Colon (tissue), 2 donors: Measurements from ENCODE around the gene RNASE13.
"Not testable (repeated sequence)": the region's sequence is repeated elsewhere in the genome, so short reads cannot be mapped to it uniquely, and the experiment has no call there.

Source experiments
- FAIRE-seq: peaks from 2 replicates; lab custom pipeline; 2012; peaks lifted over from hg19 to GRCh38; lab: Jason Lieb, UNC
- donor health status: control.
- donor health status: control.

Gene RNASE13

GRCh38 chr14:21041676-21042433 is 7.2 kb upstream of the RNASE13 start, which contains the start of gene RNASE7:
TSS of gene RNASE7 (plus strand) at chr14:21042362. CDS start at chr14:21042993, 631 bp downstream.
- no peak for FAIRE-seq

- FAIRE-seq: not testable (repeated sequence)
These were observed 6.3 kb upstream of the RNASE13 start for GRCh38 chr14:21040941-21041340.

DNA sequence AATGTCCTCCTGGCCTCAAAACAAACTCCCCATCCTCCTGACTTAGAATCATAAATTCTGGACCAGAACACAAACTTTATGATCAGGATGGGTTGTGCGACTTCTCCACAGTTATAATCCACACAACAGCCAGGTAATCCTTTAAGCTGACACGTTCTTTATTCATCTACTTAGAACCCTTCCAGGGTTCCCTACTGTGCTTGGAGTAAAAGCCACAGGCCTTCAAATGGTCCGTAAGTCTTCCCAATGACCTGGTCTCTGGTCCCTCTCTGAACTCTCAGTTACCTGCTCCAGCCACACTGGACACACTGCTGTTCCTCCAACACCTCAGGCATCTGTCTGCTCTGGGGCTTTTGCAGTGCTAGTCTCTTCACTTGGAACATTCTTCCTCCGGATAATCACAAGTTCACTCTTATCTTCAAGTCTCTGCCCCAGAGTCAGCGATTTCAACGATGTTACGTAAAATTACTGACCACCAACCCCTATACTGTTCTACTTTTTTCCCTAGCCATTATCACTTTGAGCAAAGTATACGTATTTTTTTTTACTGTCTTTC is 5.8 kb upstream of the RNASE13 start:
- no peak for FAIRE-seq

DNA sequence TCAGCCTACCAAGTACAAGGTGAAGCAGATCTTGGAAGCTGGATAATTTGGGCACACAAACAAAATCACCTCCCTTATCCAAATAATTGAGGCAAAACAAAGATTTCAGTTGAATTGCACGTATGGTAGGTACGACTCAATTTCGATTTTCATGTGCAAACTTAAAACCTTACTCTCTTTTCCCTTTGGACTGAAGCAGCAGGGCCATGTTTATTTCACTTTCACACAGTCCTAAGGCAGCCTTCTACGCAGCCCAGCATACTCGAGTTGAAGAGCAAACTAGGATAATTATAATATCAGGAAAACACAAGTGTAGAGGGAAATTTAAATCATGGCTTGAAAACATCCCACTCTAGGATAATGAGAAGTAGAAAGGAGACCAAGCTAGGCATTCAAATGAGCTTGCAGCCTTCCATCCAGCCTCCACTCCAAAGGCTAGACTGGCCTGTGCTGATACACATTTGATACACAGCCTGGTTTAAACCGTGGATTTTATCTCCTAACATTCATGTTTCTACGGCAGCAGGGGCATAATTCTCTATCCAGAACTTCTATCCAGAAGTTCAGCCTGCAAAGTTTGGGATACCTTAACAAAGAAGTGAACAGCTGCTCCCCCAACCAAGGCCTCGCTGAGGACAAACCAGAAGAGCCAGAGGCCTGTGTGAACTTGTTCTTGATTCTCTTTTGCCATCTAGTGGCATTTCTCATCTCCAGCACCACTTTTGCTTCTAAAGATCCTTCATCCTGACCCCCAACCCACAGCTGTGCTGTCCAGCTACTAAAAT is 5.2 kb upstream of the RNASE13 start:
- FAIRE-seq: no peak

DNA sequence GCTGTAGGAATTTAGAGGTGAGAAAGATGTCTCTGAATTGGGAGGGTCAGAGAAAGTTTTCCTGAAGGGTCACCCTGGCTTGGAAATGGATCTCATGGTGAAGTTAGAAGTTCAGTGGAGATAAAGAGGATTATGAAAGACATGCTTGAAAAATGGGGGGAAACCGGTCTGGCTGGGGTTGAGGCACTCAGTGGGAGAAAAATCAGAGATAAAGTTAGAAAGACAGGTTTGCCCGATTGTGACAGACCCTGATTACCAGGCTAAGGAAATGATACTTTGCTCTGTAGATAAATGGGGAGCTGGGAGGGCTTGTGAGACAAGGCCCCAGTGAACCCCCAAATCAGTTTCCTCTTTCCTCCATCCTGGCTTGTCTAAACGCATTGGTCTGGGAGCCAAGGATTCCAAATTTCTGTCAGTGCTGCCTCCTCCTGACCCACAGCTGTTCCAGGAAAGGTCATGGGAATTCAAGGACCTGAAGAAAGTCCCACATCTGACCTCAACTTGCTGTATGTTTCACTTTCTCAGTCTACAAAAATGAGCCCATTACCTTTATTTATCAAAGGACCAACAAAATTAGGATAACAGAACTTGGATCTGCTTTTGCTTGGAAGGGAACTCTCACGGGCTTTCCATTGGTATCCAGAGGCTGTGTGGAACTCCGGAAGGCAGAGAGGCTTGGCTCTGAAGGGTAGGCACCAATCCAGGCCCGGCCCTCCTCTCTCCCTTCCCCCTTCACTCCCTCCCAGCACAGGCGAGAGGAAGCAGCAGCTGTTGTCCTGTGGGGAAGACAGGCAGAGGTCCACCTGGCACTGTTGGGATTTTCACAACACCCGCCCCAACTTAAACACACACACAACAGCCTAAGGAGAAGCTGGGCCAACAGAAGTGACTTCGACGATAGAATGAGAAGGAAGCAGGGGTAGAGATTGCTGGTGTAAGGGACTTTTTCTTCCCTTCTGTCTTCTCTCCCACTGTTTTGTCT is 4.1 kb upstream of the RNASE13 start:
- FAIRE-seq: no peak

DNA sequence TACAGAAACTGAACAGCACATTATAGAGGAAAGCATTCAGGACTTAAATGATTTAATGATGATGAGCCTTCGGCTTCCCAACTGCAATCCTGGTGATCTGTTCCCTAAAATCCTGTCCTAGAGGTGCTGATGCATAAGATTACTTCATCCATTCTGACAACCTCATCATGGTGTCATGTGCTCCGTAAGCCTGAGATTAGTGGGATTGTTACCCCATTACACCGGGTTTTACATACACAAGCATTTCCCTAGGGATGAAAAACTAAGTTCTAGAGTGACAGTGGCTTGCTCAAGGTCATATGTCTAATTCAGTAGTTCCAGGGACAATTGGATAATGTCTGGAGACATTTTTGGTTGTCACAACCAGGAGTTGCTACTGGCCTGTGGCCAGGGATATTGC is 2.5 kb upstream of the RNASE13 start:
- FAIRE-seq: no peak

GRCh38 chr14:21036751-21037150 is 2.1 kb upstream of the RNASE13 start:
- FAIRE-seq: no peak

DNA sequence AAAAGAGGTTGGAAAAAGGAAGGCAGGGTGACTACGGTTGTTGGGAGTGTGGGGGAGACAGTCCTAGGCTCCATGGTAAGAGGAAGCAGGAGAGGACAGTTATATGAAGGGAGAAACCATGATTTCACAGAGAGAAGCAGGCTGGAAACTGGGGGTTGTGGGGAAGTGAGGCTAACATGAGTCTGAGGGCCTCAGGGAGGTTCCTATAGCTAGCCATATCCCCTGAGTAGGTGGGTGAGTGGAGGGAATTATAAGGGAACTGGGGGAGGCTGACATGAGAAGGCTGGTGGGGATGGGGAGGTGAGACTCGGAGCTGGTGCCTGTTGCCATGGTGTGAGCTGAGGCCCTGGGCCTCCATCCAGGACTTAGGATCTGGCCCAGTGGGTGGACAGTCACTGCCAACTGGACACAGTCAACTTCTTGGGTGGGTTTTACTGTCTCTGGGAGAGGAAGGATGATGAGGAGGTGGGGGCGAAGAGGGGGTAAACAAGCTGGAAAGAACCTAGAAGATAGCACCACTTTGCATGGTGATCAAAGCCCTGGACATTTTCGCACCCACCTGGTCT is 1.4 kb downstream of the RNASE13 start:
- FAIRE-seq: no peak

DNA sequence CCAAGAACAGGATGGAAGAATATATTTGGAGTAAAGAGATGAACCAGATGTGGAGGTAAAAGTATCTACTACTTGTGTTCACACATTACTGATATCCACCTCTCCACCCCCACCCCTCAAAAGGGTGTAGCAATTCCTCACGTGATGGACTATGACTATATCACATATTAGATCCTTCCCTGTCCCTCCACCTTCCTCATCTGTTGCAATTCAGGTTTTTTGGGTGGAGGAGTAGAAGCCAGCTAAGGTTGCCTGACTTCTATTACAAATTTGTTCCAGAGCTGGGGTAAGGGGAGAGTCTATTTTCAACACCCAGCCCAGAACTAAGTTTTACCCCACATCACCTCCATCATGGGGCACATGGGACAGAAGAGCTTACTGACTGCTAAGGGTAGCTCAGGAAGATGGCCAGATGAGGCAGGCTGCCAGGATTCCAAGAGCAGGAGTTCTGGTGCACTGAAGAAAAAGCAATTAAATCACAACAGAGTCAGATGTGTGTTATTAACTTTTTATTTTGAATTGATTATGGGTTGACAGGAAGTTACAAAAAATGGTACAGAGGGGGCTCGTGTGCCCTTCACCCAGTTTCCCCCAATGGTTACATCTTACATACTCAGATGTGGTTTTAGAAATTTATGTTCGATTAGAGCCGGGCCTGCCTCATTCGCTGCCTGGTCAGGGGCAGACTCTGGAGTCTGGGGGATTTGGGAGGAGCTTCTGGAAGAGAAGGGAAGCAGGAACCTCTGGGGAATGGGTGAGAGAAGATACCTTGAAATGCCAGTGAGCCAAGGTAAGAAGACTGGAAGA is 2.1 kb downstream of the RNASE13 start:
- FAIRE-seq: no peak

- no peak for FAIRE-seq
These were observed 4.1 kb downstream of the RNASE13 start for GRCh38 chr14:21030531-21030930.

DNA sequence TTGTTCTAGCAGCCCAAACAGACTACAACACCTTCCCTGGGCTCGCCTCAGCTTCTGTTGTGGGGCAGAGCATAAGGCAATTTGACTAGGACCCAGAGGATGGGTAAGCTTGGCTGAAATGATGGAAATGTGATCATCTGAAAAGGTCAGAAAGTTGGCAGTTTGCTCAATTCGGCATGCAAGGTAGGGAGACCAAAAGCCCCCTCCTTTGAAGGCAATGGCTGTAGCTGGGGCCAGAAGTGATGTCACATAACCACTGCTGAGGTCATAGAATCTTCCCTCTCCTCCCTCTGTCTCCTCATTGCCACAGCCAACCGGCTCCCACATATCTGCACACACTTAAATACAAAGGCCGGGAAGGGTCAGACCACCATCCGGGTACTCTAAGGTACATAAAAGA is 4.7 kb downstream of the RNASE13 start, which contains the start of gene TPPP2:
TPPP2 (plus strand) TSS at position 301 of the 400 bp plus-strand sequence. CDS start 365 bp downstream, outside the sequence.
- FAIRE-seq: no peak

GRCh38 chr14:21026988-21027315 is 7.7 kb downstream of the RNASE13 start:
- FAIRE-seq: no peak

DNA sequence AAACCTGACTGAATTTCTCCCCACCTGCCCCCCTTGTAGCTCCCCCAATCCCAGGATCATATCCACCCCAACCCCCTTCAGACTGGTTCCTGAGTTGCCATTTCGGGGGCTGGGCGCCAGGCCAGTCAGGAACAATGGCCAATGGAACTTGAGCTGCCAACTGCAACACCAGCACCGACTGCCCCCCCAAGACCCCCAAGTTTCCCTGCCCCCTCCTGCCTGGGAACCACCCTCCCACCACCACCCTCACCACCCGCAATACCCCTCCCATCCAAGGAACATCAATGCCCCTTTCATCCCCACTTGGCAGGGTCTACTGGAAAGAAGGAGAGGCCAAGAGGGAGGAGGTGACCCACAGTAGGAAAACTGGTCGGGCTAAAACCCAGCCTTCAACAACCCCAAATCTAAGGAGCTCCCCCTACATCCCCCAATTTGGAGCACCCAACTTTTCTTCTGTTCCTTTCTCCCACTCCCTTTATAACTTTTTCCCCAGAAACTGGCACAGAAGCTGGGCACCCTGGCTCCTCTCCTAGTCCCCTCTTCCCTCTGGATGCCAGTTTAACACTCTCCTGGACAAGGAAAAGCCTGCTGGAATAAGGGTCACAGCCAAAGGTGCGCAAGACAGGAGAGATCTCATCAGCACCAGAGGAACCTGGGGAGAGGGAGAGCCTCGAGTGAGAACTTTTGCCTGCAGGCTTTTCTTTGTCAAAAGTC is 8.2 kb downstream of the RNASE13 start:
- FAIRE-seq: no peak

DNA sequence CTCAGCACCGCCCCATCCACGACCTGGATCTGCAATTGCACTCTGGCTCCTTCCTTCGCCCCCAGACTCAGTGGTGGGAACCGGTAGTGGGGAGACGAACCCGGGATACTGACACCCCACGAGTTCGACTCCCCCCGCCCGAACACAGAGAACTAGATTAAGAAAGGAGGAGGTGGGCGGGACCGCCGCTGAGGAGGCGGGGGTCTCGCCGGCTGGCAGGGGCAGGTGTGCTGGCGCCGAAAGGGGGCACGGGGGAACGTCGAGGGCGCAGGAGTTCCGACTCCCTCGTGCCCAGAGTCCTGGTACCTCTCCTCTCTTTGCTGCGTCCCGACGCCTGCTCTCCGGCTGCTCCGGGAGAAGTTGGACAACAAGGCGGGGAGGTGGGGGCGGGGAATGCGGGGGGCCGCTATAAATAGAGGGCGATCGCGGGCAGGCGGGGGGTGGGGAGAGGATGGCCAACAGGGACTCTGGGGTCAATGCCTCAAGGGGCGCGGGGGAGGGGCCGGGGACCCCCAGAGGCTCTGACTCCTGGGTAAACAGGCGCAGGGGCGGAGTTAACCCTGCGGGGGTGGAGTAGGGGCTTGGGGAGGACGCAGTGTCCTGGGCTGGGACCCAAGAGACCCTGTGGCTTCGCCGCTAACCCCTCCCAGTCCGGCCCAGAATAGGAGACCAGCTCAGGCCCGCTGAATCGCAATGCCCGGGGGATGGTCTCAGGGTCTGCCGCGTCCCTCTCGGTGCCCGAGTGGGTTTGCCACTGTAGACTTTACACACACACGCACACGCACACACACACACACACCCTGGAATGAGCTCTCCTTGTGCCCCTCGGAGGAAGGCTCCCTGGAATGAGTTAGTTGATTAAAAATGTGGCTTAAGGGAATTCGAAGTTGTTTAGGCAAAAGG is 9.0 kb downstream of the RNASE13 start:
- no peak for FAIRE-seq

- FAIRE-seq: no peak
These were observed 9.8 kb downstream of the RNASE13 start, which contains the start of gene NDRG2 for GRCh38 chr14:21024585-21025370. TSS of gene NDRG2 (minus strand) at chr14:21025061. CDS start at chr14:21023315, 1,746 bp downstream.

DNA sequence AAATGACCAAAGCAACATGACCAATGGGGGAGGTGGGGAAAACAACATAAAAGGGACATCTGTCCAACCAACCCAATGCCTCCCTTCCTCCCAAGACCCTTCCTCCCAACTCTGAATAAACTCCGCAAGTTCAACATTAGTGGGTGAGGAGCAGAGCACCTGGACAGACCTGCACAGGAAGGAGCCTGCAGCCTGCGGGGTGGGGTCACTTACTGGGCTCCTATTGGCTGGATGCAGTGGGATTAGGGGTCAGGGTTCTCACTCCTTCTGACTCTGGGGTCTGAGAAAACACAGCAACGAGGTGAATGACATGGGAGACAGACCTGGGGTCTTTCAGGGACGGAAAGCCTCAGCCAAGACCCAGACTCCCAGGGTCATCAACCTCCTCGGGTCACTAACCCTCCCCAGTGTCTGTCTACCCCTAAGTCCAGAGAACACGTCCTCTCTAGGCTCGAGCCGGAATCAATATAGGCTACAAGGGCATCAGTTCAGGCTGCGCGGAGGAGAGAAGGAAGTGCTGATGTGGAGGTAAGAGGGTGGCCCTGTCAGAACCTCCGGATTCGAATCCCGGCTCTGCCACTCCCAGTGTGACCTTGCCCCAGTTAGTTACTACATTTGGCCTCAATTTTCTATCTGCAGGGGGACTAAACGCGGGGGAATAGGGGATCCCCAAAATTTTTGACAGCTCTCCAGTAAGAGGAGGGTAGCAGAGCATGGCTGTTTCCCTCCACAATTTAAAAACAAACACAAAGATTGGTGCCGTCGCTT is 10.6 kb downstream of the RNASE13 start:
- no peak for FAIRE-seq

GRCh38 chr14:21023174-21023573 is 11.4 kb downstream of the RNASE13 start:
- FAIRE-seq: no peak
